ENCODE results near the gene EFS.
"Not testable (repeated sequence)": the region's sequence is repeated elsewhere in the genome, so short reads cannot be mapped to it uniquely, and the experiment has no call there.

Gene EFS

DNA sequence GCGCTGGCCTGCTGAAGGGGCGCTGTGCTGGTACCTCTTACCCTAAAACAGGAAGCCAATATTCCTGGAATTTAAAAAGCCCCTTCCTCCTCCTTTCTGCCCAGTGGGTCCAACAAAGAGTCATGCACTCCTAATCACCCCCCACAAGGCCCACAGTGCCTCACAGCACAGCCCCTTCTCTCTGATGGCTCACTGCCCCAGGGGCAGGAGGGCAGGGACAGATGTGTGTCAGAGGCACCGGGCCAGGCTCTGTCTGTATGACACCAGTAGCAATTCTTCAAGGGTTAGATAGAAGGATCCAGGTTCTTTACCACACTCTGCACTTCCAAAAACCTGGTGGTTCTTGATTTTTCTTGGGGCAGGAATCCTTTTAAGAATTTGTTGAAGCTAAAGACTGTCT lies 34.2 kb upstream of the EFS start:
- DNase-seq, result no peak

DNA sequence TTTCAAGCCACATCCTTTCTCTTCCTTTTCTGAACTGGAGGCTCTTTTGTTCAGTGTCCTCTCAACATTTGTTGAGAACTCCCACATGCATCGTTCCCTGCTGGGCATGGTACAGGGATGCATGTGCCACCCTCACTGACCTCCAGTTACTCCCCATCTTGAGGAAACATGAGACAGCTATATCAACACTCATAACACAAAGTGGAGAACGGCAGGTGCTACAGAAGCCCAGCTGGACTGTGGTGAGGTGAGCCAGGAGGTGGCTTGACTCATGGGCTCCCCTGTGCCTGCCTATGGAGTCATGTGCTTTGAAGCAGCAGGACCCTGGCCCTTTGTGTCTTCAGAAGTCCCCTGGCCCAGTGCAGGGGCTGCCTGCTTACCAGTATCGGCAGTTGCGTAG lies 33.4 kb upstream of the EFS start:
- DNase-seq, result no peak

DNA sequence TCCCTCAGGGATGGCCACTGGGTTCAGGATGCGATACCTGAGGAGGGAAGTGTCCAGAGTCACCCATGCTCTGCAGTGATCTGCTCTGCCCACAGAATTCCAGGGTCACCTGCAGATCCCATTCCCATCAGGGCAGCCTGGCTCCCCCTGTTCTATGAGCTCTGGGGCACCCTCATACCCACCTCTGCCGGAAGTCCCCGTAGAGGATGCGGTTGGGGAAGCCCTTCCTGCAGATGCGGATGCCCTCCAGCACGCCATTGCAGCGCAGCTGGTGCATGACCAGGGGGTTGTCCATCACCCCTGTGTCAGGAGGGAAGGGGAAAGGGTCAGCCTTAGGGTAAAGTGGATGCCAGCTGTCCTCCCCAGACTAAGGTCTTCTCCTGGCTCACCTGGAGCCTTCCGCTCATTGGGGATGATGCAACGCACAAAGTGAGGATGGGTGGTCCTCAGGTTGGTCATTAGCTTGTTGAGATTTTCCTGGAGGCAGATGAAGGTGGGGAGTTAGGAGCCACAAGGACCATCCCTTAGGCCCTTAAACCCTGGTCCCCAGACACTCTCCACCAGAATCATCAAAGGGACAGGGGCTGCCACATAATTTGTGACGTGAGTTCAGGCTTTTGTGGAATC lies 31.9 kb upstream of the EFS start:
- DNase-seq, result no peak

DNA sequence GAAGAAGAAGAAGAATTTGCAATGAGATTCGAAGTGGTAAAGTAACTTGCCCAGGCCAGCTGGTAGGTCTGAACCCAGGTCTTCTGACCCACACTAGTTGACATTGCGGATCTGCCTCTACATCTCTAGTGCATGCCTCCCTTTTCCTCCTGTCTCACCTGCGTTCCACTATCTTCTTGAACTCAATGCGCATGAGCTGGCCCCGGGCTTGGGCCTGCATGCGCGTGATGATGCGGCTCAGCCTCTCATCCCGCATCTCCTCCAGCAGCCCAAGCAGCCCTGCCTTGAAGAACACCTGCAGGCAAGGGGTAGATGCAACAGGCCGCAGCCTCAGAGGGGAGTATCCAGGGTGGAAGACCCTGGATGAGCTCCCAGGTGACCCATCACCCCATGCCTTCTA lies 31.2 kb upstream of the EFS start:
- DNase-seq, result no peak

DNA sequence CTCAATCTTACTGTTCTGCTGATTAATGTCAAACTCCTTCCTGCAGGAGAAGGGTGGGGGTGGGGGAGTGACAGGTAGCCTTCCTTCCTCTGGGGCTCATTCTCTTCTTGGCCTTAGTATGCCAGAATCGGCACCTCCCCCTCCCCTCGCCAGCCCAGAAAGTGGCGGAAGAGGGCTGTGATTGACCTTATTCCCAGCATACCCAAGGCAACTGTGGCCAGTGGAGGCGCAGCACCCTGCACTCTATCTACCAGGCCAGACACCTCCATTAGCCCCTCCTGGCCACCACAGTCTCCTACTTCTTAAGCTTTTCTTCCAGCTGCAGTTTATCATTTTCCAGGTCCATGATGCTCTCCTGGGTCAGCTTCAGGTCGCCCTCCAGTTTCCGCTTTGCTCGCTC lies 27.6 kb upstream of the EFS start:
- no peak for DNase-seq

DNA sequence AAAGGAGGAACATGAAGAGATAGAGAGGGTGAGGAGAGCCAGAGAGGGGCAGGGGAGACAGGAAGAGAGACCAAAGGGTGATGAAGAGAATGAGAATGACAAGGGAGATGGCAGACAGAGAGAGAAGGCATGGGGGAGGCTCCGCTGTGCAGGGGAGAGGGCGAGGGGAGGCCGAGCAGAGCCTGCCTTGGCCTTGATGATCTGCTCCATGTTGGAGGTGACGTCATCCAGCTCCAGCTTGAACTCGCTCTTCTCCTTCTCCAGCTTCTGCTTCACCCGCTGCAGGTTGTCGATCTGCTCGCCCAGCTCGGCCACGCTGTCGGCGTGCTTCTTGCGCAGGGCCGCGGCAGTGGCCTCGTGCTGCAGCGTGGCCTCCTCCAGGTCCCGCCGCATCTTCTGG lies 24.9 kb upstream of the EFS start:
- not testable (repeated sequence) for DNase-seq

DNA sequence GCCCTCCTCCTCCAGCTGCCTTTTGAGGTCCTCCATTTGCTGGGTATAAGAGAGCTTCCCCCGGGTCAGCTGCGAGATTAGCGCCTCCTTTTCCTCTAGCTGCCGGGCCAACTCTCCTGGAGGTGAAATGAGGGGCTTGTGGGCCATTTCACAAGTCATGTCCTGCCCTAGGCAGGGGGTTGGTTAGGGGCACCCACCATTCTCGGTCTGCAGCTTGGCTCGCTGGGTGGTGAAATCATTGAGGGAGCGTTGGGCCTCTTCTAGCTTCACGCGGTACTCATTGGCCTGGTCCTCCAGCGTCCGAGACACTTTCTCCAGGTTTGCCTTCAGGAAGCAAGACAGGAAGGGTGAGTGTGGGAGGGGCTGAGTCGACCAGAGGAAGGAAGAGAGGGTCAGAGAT lies 24.4 kb upstream of the EFS start:
- no peak for DNase-seq

DNA sequence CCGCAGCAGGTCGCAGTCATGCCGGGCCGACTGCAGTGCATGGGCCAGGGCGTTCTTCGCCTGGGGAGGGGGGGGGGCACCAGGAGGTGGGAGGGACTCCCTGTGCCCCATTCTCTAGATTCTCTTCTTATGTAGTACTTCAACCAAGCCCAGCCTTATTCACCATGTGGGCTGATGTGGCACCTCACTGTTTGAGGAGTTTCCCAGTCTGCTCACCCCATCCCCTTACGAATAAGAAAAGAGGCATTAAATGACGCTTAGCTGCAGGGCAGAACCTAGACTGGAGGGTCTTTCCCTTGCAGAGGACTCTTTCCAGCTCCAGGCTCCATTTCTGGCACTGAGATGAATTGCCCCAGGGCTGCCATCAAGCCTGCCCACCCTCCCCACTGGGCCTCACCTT lies 24.0 kb upstream of the EFS start:
- DNase-seq, result no peak

DNA sequence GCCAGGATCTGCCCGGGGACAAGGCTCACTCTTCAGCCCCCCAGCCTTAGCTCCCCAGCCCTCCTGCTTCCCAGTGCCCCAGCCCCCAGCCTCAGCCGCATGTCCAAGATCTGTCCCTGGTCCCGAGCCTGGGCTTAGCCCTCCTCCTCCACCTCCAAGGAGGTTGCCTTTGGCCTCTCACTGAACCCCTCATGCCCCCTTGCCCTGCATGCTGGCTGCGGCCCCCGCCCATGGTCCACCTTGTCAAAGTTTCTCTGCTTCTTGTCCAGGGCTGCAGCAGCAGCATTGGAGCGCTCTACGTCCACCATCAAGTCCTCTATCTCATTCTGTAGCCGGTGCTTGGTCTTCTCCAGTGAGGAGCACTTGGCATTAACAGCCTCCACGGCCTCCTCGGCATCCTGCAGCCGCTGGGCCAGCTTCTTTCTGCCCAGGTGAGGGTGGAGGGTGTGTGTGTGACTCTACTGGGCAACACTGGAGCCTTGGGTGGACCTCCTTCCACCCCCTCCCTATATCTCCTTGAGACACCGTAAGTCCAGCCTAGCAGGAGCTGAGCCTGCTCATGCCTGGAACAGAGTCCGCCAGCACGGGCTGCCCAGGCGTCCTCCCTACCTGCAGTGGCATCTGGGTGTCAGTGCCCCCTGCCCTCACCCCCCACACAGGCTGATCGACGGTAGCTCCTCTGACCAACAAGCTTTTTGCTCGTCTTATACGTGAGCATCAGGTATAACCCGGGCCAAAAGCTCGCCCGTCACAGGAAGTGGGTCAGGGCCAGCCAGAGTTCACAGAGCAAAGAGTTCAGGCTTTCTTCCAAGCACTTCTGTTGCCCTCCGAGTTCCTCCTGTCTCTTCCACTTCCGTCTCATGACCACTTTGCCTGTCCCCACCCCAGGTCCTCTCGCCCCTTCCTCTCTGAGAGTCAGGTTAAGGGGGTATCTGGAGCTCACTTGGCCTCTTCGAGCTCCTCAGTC lies 23.2 kb upstream of the EFS start:
- no peak for DNase-seq

DNA sequence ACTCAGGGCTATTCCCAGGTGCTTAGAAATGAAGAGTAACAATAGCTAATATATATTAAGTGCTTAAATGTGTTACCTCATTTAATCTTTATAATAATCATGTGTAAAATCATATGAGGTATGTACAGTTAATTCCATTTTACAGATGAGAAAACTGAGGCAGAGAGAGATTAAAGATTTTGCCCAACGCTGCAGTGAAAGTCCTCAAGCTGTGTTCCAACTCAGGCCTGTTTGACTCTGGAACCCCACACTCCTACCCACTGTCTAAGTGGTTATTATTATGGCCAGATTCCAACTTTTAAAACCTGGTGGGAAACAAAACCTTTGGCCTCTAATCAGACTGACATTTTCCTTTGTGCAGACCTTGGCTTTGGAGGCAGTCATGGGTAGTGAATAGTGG lies 22.0 kb upstream of the EFS start:
- no peak for DNase-seq

DNA sequence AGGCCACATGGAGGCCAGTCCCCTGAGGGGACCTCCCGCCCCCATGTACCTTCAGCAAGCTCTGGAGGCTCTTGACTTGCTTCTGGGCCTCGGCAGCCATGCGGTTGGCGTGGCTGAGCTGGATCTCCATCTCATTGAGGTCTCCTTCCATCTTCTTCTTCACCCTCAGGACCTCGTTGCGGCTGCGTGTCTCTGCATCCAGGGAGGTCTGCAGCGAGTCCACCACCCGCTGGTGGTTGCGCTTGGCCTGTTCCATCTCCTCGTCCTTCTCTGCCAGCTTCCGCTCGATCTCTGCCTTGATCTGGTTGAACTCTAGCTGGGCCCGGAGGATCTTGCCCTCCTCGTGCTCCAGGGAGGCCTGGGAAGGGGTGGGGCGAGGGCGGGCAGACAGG lies 21.3 kb upstream of the EFS start:
- DNase-seq, result not testable (repeated sequence)

DNA sequence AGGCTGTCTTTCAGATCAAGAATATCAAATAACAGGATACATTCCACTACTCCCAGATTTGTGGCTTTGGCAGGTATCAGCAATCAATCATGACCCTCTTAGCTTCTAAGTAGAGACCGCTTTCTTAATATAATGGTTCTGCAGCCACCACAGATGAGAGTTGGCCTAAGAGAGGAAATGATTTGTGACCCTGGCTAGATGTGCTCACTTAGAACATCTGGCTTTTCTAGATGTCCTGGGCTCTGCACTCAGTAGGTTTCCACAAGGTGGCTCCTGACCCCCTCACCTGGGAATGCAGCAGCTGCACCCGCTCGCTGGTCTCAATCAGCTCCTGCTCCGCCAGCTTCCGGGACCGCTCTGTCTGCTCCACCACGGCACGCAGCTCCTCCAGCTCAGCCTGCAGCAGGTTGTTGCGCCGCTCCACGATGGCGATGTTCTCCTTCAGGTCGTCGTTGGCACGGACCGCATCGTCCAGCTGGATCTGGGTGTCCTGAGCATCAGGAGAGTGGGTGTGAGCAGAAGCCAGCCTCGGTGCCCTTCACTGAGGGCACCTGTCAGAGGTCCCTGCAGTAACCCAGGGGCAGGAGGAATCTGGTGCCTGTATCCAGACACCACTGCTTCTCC lies 20.8 kb upstream of the EFS start:
- no peak for DNase-seq

DNA sequence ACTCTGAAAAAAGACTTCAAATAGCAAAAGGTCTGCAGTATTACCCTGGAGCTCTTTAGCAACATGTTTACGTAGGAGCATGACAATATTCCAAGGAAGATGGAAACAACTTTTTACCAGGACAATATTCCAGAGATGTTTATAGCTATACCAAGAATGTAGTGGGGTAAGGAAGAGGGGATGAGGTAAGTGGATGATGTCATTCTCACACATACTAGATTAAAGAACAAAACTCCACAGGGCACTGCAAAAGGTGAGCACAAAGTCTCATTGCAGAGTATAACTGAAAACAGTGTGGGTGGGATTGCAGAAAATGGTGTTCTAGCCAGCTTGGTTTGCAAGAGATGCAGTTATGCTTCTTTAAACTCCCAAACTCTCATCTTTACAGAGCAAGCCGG lies 20.3 kb upstream of the EFS start:
- DNase-seq, result no peak

DNA sequence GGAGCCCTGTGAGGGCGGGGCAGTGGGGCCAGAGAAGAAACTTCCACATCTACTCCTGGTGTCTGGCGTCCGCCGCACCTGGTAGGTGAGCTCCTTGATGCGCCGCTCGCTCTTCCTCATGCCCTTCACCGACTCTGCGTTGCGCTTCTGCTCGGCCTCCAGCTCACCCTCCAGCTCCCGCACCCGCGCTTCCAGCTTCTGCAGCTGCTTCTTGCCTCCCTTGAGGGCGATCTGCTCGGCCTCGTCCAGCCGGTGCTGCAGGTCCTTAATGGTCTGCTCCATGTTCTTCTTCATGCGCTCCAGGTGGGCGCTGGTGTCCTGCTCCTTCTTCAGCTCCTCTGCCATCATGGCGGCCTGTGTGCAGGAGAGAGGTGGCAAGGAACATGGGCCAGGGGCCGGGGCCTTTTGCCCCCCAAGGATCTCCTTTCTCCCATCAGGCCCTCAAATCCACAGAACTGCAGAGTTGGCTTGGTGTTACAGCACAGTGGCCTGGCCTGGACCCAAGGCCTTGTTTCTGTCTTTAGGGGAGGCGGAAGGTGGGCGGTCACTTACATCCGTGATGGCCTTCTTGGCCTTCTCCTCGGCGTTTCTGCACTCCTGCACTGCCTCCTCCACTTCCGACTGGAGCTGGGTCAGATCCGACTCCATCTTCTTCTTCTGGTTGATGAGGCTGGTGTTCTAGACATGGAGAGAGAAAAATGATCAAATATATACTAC lies 19.6 kb upstream of the EFS start:
- no peak for DNase-seq

DNA sequence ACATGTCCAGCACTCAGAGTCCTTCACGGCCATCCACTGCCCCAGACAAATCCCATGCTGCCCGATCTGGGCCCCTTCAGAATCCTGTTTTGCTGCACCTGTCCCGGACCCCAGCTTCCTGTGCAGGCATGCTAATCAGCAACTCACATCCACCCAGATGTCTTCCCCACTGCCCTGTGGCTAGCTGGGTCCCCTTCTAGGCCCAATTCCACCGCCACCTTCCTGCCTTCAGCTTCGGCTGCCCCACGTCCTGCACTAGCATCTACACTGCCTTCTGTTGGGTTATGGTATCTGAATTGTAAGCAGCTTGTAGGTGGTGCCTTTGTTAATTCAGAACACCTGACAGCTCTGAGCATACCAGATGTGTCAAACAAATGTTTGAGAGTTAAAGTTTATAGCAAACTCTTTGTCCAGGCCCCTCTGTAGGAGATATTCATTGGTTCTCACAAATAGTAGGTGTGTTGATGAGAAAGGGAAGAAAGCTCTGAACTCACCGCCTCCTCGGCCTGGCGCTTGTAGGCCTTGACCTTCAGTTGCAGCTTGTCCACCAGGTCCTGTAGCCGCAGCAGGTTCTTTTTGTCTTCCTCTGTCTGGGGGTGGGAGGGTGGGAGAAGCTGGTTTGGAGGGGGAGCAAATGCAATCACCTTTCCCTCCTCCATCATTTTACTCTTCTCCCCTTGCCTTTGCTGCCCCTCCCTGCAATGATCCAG lies 17.9 kb upstream of the EFS start:
- DNase-seq, result no peak

DNA sequence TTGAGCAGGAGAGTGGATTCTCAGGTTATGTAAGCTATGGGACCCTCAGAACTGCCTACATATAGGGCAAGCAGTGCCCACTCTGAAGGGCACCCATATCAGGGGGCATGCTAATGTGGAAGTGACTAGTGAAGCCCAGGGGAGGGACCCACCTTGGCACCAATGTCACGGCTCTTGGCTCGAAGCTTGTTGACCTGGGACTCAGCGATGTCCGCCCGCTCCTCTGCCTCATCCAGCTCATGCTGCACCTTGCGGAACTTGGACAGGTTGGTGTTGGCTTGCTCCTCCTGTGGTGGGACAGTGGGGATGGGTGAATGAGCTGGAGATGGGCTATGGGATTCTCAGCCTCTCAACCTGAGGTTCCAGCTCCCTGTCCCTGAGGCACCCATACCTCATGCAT lies 17.3 kb upstream of the EFS start:
- no peak for DNase-seq

DNA sequence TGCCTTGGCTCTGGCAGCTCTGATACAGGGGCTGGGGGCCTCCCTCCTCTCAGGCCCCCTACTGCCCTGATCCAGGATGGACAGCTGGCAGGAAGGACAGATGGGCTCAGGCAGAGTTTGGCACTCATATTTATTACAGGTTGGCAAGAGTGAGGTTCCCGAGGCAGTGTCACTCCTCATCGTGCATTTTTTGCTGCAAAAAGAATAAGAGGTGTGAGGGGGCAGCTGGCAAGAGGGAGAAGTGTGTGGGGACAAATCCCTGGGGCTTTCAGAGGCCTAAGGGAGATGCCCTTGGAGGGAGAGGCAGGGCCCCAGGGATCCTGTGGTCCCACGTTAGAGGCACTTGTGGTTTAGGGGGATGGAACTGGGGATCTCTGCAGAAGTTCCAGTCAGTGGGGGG lies 16.9 kb upstream of the EFS start:
- DNase-seq, result no peak

DNA sequence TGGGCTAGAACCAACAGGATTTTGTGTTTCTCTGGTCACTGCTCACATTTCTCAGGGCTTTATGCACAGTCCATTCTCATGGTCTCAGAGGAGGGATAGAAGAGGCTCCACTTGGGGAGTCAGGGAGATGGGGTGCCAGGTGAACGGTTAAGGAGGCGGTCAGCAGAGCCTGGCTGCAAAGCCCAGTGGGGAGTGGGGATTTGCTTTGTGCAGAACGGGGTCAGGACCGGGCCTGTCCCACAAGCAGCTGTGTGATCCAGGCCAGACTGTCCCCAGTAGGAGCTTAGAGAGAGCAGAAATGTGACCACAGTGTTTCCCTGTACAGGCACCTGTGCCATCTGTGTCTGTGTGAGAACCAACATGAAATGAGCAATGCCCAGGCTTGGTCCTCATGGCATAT lies 16.0 kb upstream of the EFS start:
- no peak for DNase-seq

DNA sequence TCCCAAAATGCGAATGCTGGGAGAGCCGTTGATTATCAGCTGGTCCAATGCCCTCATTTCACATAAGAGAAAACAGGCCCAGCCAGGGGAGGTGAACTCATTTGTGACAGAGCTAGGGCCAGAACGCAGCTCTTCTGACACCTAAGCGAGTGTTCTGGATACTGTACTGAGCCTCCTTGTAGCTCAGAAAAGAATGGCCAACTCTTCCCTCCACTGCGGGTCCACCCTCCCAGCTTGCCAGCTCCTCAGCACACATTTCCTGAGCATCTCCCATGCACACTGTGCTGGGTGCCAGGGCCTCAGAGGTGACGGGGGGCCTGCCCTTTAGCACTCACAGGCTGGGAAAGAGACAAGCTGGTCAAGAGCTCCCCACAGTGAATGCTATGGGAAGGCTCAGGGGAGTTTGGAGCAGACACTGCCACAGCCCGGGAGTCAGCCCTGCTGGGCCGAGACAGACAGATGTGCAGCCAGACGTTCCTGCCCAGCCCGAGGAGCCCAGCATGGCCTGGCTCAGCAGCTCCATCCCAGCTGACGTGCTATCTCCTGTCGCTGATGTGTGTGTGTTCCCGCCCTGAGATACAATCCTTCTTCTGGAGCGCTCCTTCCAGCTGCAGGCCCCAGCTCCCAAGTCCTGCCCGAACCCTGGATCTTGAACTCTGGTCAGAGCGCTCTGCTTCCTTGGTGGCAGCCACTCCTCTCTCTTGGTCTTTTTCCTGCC lies 15.4 kb upstream of the EFS start:
- no peak for DNase-seq

DNA sequence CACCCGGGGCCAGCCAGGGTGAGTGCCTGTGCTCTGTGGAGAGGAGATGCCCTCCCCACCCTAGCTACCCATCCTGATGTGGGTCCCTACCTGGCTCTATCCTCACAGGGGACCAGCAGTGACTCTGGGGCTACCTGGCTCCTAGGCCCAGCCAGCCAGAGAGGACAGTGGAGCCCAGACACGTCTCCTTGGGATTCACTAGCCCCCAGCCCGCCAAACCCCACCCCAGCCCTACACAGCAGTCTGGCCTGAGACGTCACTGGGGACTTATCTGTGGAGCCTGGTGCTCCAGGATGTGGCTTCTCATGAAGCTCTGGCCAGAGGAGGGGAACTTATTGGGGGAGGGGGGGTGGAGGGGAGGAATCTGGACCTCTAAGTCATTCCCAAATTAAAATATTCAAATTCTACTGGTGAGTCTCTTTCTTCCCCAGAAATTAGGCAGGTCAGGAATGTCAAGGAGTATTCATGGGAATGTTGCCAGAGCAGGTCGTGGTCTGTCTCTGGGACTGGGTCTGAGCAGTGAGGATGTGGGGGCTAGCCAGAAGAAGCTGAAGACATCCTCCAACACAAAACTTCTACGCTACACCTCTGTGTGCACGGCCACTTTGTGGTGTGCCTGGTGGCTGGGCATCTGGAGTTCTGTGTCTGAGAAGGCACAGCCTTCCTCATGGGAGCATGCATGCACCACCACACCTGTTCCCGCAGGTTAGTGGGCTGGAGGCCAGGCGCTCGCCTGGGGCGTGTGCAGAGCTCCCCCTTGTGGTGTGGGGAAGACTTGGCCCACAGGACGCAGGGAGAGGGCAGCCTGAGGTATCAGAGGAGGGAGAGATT lies 14.6 kb upstream of the EFS start:
- peak; percentile 66 for DNase-seq

DNA sequence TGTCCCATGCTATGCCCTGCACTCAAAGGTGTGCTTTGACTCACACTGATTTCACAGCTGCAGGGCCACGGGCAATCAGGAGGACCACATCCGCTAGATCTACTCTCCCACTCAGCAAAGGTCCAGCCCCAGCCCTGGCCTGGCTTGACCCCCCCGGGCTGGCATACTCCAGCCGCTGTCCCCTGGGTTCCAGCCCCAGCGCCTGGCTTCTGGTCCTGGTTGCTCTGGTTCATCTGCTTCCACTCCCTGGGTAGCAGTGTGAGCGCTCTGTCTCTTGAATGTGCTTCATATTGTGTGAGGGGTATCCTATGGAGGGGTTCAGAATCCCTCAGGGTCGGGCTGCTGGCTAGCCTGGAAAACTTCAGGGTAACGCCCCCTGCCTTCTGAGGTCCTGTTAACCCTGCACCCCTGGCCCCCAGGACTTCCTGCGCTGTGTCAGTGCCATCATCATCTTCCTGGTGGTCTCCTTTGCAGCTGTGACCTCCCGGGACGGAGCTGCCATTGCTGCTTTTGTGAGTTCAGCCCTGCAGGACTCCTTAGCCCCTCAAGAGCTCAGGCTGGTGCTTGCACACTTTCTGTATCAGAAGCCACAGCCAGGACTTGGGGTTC lies 13.7 kb upstream of the EFS start:
- DNase-seq, result no peak

All from activated gamma-delta T cell treated with Interleukin-2 at 50 U/mL for 16 hours (primary cell).